NCI-H345 treated with DMSO at 0.1 percent for 48 hours (cell line): ENCODE results near the gene UST.

ENCODE experiments used
- DNase-seq: peaks from one replicate; lab custom pipeline; 2025; ENCODE audit not compliant: unreplicated experiment; lab: John Stamatoyannopoulos, UW

The UST gene

DNA sequence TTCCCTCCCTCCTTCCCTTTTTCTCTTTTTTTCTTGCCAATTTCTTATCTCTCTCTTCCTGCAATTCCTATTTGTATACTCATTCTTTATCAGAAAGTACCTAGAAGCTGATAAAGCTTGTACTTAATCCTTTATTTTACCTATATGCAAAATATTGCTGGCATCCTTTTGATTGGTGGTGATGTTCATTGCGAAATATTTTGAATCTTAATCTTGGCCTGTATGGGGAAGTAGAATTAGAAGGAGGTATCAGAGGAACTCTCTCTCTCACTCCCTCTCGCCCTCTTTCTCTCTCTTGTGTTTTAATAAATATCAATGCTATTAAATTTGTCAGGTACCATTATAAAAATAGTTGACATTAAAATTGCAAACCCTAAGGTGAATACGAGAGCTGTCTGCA is 52.8 kb downstream of the UST start:
- no peak for DNase-seq

GRCh38 chr6:148800536-148800935 is 53.7 kb downstream of the UST start:
- DNase-seq: no peak

DNA sequence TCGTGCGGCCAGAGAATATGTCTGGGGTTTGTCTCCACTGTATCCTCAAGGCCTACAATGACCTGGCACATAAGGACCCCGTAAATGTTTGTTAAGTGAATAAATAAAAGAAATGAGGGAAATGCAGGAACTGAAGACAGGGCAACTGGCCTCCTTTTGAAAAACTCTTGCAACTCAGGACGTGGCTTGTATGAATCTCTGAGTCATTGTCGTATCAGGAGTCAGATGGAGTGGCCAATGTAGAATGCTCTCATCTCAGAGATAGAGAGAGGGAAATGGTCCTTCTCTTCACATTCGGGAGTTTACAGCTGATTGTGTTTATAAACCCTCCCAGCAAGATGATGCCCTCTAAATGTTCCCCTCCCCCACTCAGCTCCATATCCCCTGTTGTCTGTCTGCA is 57.1 kb downstream of the UST start:
- DNase-seq: no peak

GRCh38 chr6:148805777-148806176 is 58.9 kb downstream of the UST start:
- no peak for DNase-seq

GRCh38 chr6:148807784-148808183 is 61.0 kb downstream of the UST start:
- DNase-seq: no peak

DNA sequence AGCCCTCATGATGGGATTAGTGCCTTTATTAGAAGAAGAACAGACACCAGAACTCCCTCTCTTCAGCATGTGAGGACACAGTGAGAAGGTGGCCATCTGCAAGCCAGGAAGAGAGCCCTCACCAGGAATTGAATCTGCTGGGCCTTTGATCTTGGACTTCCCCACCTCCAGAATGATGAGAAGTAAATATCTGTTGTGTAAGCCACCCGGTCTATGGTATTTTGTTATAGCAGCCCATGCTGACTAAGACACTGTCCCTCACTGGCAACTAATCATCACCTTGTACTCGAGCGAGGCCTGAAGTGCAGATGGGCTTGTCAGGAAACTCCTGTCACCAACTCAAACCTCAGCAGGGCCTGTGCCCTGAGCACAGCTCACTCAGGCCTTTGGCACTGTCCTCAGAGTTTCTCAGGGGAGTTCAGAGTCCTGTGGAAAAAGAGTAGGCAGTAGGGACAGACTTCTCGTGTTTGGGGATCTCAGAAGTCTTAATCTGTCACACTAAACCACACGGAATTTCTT is 62.0 kb downstream of the UST start:
- no peak for DNase-seq

GRCh38 chr6:148811459-148811858 is 64.6 kb downstream of the UST start:
- no peak for DNase-seq

DNA sequence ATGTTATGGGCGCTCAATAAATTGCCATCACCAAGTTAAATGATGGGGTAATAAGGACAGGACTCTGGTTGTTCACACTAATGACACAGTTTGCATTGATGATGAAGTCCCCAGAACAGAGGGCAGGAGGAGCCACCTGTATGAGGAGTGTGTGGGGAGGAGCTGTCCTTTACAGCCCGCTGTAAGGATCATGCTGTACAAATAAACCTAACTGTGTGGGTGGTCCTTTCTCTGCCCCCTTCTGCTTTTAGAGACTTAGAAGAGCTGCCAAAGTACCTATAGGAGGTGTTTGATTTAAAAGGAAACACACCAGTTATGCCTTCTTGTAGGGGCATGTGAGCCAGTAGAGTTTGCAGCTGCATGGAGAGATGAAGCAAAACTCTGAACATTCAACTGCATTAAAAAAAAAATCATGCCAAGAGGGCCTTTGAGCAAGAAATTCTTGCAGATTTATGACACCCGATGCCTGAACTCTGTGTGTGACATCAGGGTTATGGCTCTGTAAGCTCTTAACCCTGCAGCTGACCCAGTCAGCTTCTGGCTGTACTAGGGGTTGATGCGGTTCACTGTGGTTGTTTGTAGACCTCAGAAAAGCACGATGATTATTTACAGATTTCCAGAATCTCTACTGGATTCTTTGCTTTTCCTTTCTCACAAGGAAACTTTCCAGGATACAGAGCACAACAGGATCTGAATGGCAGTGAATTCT is 67.4 kb downstream of the UST start:
- DNase-seq: no peak

DNA sequence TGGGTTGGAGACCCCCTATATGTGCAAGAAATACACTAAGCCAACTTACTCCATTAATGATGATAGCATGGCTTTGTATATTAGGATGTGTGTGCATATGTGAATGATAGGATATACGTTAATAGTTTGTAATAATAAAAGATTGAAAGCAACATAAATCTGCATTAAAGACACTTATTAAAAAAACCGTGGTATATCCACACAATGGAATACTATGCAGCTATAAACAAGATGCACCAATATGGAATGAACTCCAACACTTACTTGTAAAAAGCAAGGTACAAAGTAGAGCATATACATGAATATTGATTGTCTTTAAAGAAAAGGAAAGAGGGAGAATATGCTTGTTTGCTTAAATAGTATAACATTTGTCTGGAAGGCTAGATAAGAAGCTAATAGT is 68.0 kb downstream of the UST start:
- DNase-seq: no peak

DNA sequence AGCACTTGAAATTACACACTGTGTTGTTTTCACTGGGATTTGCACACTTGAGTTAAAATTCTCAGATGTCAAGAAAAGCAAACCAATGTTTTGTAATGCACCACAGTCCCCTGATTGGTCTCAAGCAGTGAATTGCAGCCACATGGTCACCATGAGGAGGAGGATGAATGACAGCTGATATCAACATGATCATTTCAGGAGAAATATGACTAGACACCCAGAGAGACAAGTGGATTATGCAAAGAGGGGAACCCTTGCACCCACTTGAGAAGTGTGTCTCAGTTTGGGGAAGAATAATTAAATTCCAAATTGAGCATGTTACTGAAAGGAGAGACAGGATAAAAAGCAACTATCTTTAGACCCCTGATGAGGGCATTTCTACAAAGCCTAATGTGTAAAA is 69.3 kb downstream of the UST start:
- no peak for DNase-seq

GRCh38 chr6:148817689-148818088 is 70.9 kb downstream of the UST start:
- no peak for DNase-seq

DNA sequence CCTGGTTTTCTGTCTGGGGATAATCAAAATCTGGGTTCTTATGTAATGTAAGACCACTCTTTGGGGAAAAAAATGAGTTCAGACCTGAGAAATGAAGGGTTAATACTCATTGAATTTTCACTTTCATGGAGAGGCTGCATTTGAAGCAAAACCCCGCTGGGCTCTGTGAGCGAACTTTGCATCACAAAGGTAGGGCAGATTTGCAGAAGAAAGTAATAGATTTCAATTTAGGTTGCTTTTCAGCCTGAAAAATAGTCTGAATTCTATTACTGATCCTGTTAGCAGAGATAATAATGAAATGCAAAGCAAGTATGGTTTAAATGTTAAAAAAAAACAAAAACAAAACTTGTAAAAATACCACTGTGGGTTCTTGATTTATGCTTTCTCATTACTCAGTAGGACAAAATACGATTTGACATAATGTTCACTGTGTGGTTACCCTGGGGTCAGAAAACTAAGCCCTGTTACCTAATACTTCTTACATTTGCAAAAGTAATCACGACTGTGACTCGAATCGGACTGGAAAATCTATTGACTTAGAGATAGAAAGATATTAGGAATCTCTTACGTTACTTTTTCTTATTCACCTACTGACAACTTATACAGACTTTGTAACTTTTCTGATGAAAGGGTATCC is 72.2 kb downstream of the UST start:
- DNase-seq: no peak

GRCh38 chr6:148819852-148820251 is 73.0 kb downstream of the UST start:
- no peak for DNase-seq

GRCh38 chr6:148822819-148823218 is 76.0 kb downstream of the UST start:
- no peak for DNase-seq

DNA sequence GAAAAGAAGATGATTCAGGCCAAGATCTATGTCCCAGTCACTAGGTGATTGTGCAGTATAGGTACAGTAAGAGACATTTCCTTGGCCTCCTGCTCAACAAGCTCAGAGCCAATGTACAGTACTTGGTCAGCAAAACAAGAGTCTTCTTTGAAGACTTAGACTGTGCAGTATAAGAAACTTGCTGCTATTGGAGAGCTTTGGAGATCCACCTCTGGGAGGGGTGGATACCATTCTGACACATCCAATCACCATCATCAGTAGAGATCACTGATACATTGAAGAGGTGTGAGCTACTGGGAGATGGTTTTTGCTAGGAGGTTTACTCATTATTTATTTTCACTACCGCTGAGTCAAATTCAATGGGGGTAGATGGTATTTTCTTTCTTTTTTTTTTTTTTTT is 77.5 kb downstream of the UST start:
- DNase-seq: no peak

DNA sequence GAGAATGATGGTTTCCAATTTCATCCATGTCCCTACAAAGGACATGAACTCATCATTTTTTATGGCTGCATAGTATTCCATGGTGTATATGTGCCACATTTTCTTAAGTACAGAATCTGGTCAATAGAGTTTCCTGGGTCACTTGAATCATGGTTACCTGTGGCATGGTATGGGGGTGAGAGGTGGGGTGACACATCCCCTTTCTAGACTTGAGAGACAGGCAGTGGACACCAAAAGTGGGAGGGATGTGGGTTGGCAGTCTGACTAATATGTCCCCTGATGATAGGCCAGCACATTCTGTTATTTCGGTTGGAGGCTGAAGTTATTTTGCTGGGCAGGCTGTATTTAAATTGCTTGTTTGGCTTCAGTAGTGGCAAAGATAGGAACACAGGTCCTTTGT is 78.1 kb downstream of the UST start:
- no peak for DNase-seq

GRCh38 chr6:148825492-148825891 is 78.7 kb downstream of the UST start:
- DNase-seq: no peak

DNA sequence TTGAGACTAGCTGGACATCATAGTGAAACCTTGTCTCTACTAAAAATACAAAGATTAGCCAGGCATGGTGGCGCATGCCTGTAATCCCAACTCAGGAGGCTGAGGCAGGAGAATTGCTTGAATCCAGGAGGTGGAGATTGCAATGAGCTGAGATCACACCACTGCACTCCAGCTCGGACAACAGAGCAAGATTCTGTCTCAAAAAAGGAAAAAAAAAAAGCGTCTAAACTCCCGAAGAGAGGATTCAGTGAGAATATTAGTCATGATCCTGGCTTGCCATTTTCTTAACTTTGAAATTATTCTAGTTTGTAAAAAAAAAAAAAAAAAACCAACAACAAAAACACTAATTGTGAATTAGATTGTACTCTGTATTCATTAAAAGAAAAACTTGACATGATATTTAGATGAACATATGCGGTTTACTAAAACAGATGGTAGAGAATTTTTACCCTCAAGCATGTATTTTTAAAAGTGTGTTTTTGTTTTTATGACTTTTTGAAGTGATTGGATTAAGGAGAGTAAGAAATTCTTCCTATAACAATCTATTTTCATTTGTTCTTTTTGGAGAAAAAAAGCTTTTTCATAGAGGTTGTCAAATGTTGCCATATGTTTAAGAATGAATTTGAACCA is 80.7 kb downstream of the UST start:
- no peak for DNase-seq

DNA sequence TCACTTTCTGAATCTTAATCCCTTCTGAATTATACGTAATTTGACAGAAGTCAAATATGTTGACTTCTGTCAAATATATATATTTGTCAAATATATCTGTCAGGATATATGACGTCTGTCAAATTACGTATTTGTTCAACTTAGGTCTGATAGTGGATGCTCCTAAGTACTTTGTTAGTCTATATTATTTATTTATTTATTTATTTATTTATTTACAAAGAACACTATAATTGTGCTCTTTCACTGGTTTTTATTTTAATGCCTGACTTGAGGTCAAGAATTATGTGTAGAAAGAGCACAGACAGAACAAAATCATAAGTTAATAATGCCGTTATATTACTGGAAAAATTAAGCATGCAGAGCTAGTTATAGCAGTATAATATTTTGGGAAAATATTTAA is 81.2 kb downstream of the UST start:
- DNase-seq: no peak

DNA sequence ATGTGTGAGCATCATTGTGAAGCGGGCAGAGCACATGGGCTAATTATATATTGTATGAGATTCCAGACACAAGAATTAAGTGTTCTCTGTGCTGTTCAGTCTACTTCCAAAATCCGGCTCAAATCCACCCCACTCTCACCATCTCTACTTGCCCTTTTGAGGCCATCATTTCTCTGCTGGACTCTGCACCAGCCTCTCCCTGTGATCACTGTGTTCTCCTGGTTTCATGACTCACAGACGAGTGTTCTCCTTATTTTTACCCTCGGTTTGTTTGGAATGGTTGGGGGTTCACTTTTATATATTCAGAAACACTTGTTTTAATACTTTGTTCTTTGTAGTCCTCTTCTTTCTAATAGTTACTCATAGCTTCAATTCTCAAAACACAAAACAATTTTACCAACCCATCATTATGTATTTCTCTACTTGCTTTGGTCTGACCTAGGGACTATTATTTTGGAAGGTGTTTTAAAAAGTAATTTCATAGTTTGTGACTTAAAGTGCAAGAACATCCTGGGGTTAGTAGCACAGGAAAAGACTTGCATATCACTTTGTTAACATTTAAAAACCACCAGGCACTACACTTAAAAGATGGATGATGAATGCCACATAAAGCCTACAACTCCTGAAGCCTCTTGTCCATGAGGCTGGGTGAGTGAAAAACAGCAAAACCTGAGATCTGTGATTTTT is 82.7 kb downstream of the UST start:
- no peak for DNase-seq

- no peak for DNase-seq
Measured at GRCh38 chr6:148830614-148831013, 83.8 kb downstream of the UST start.

GRCh38 chr6:148831064-148831463 is 84.2 kb downstream of the UST start:
- DNase-seq: no peak
